ENCODE results near the gene CACNG1.

Gene CACNG1

DNA sequence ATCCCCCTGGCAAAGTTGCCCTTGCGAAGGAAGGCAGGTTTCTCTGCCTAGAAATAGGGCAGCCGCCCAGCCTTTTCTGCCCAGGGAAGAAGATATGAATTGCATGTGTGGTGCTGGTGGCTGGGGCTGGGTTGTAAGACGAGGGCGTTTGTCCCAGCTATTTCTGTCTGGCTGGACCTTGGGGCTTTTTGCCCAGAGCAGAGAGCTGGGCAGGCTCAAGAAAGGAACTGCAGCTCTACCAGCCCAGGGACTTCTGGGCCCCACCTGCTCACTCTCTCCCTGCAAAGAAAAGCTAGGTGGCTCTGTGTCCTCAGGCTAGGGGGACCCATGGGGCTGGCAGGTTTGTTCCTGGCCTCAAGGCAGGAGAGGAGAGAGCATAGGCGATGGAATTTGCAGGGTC, 586 bp downstream of the CACNG1 start:
- TF ChIP-seq NFIC (IDR thresholded peaks at IDR 0.05), result no peak
- TF ChIP-seq YY1 (IDR thresholded peaks at IDR 0.05; ENCODE audit: low read depth), result no peak
- no peak for TF ChIP-seq TCF12 (IDR thresholded peaks at IDR 0.05; ENCODE audit: low read depth)
- no peak for TF ChIP-seq FOXM1 (IDR thresholded peaks at IDR 0.05; ENCODE audit: borderline replicate concordance, low read depth)
- no peak for TF ChIP-seq TAF1 (IDR thresholded peaks at IDR 0.05; ENCODE audit: low read depth)
- TF ChIP-seq EP300 (IDR thresholded peaks at IDR 0.05; ENCODE audit: borderline replicate concordance), result no peak
- TF ChIP-seq CREB1 (IDR thresholded peaks at IDR 0.05; ENCODE audit: low read depth), result no peak
- no peak for TF ChIP-seq EGR1 (IDR thresholded peaks at IDR 0.05)
- TF ChIP-seq ZBTB7A (IDR thresholded peaks at IDR 0.05; ENCODE audit: low read depth), result no peak
- TF ChIP-seq, protein P1, sequence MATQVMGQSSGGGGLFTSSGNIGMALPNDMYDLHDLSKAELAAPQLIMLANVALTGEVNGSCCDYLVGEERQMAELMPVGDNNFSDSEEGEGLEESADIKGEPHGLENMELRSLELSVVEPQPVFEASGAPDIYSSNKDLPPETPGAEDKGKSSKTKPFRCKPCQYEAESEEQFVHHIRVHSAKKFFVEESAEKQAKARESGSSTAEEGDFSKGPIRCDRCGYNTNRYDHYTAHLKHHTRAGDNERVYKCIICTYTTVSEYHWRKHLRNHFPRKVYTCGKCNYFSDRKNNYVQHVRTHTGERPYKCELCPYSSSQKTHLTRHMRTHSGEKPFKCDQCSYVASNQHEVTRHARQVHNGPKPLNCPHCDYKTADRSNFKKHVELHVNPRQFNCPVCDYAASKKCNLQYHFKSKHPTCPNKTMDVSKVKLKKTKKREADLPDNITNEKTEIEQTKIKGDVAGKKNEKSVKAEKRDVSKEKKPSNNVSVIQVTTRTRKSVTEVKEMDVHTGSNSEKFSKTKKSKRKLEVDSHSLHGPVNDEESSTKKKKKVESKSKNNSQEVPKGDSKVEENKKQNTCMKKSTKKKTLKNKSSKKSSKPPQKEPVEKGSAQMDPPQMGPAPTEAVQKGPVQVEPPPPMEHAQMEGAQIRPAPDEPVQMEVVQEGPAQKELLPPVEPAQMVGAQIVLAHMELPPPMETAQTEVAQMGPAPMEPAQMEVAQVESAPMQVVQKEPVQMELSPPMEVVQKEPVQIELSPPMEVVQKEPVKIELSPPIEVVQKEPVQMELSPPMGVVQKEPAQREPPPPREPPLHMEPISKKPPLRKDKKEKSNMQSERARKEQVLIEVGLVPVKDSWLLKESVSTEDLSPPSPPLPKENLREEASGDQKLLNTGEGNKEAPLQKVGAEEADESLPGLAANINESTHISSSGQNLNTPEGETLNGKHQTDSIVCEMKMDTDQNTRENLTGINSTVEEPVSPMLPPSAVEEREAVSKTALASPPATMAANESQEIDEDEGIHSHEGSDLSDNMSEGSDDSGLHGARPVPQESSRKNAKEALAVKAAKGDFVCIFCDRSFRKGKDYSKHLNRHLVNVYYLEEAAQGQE (IDR thresholded peaks at IDR 0.05; ENCODE audit: low read depth), result no peak
- TF ChIP-seq, protein P2, sequence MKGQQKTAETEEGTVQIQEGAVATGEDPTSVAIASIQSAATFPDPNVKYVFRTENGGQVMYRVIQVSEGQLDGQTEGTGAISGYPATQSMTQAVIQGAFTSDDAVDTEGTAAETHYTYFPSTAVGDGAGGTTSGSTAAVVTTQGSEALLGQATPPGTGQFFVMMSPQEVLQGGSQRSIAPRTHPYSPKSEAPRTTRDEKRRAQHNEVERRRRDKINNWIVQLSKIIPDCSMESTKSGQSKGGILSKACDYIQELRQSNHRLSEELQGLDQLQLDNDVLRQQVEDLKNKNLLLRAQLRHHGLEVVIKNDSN (IDR thresholded peaks at IDR 0.05), result no peak
- TF ChIP-seq CEBPB (IDR thresholded peaks at IDR 0.05), result no peak
- TF ChIP-seq TEAD4 (IDR thresholded peaks at IDR 0.05), result no peak
- TF ChIP-seq, protein P3, sequence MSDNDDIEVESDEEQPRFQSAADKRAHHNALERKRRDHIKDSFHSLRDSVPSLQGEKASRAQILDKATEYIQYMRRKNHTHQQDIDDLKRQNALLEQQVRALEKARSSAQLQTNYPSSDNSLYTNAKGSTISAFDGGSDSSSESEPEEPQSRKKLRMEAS (IDR thresholded peaks at IDR 0.05), result no peak
- no peak for TF ChIP-seq RAD21 (IDR thresholded peaks at IDR 0.05; ENCODE audit: low read depth)

DNA sequence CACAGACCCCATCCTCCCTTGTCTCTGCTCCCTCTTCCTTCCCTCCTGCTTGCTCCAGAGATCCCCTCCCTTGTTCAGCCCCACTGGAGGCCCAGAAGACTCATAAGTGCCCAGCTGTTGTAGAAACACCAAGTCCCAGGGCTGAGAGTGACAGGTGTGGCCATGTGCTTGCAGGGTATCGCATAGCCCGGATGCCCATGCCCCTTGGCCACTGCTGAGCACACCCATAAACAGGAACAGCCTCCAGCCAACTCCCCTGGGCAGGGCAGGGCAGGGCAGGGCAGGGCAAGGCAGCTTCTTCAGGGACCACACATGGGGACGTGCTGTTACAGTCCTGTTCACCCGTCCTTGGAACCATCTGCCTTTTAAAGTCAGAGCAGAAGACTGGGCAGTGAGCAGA, 2.0 kb downstream of the CACNG1 start:
- TF ChIP-seq CEBPB (IDR thresholded peaks at IDR 0.05) (no peak), TAF1 (IDR thresholded peaks at IDR 0.05; ENCODE audit: low read depth) (no peak), CREB1 (IDR thresholded peaks at IDR 0.05; ENCODE audit: low read depth) (no peak), EP300 (IDR thresholded peaks at IDR 0.05; ENCODE audit: borderline replicate concordance) (no peak), RAD21 (IDR thresholded peaks at IDR 0.05; ENCODE audit: low read depth) (no peak), TCF12 (IDR thresholded peaks at IDR 0.05; ENCODE audit: low read depth) (no peak)
- TF ChIP-seq, protein P3 (IDR thresholded peaks at IDR 0.05), result no peak
- TF ChIP-seq, protein P2 (IDR thresholded peaks at IDR 0.05), result no peak

DNA sequence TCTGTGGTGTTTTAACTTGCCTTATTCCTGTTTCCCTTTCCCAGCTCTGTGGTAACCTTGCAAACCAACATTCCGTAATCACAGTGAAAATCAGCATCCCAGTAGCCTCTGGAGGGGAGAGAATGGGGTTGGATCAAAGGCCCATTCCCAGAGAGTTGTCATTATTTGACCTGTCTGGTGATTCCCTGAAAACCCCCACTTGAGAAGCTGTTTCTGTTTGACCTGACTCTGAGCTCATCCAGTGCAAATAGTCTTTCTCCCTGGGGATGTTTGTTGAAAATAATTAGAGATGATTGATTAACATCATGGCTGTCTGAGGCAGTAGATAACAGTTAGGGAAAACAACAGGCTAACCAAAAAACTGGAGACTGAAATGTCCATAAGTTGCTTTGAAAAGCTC, 3.0 kb downstream of the CACNG1 start:
- TF ChIP-seq EGR1 (IDR thresholded peaks at IDR 0.05), result no peak
- TF ChIP-seq CREB1 (IDR thresholded peaks at IDR 0.05; ENCODE audit: low read depth), result no peak
- no peak for TF ChIP-seq NFIC (IDR thresholded peaks at IDR 0.05)
- no peak for TF ChIP-seq TCF12 (IDR thresholded peaks at IDR 0.05; ENCODE audit: low read depth)
- TF ChIP-seq, protein P3 (IDR thresholded peaks at IDR 0.05), result no peak
- TF ChIP-seq CEBPB (IDR thresholded peaks at IDR 0.05), result no peak

DNA sequence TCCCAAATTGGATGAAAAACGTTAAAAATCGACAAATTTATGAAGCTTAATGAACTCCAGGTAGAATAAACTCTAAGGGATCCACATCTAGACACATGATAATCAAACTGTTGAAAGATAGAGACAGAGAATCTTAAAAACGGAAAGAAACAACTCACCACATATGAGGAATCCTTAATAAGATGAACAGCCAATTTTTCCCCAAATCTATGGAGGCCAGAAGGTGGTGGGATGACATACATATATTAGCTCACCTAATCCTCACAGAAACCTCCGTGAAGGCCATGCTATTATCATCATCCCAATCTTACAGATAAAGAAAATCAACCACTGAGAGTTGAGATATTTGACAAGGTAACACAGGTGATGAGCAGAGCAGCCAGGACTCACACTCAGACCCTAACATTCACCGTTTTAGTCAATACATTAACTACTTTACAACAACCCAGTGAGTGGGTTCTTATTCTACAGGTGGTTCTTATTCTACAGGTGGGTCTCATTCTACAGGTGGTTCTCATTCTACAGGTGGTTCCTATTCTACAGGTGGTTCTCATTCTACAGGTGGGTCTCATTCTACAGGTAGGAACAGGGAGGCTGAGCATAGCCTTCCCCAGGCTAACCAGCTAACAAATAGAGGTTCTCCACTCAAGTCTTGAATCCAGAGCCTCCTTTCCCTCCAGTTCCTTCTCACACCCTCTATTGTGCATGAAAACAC, 4.8 kb downstream of the CACNG1 start:
- TF ChIP-seq ZBTB7A (IDR thresholded peaks at IDR 0.05; ENCODE audit: low read depth) (no peak), TCF12 (IDR thresholded peaks at IDR 0.05; ENCODE audit: low read depth) (no peak), YY1 (IDR thresholded peaks at IDR 0.05; ENCODE audit: low read depth) (no peak), FOXM1 (IDR thresholded peaks at IDR 0.05; ENCODE audit: borderline replicate concordance, low read depth) (no peak), NFIC (IDR thresholded peaks at IDR 0.05) (no peak), CREB1 (IDR thresholded peaks at IDR 0.05; ENCODE audit: low read depth) (no peak), TAF1 (IDR thresholded peaks at IDR 0.05; ENCODE audit: low read depth) (no peak), CEBPB (IDR thresholded peaks at IDR 0.05) (no peak), EGR1 (IDR thresholded peaks at IDR 0.05) (no peak), RAD21 (IDR thresholded peaks at IDR 0.05; ENCODE audit: low read depth) (no peak), TEAD4 (IDR thresholded peaks at IDR 0.05) (no peak)
- TF ChIP-seq, protein P1 (IDR thresholded peaks at IDR 0.05; ENCODE audit: low read depth), result no peak
- TF ChIP-seq, protein P2 (IDR thresholded peaks at IDR 0.05), result no peak
- TF ChIP-seq, protein P3 (IDR thresholded peaks at IDR 0.05), result no peak

DNA sequence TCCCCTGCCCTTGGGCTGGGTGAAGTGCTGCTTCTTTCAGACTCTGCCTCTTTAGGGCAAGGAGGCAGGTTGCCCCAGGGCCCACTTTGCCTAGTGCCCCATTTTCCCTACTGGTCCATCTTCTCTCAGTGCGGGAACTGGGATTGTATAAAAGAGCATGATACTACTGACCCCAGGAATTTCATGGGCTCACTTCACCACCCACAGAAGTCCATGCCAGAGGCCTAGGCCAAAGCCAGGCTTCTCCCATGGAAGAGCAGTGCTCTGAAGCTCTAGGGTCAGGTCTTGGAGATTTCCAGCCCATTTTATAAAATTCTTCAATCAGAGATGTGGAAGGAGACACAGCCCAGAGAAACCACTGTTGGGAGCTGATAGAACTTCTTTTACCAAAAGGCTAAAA, 5.7 kb downstream of the CACNG1 start:
- TF ChIP-seq FOXM1 (IDR thresholded peaks at IDR 0.05; ENCODE audit: borderline replicate concordance, low read depth) (no peak), NFIC (IDR thresholded peaks at IDR 0.05) (no peak), ZBTB7A (IDR thresholded peaks at IDR 0.05; ENCODE audit: low read depth) (no peak), EGR1 (IDR thresholded peaks at IDR 0.05) (no peak), EP300 (IDR thresholded peaks at IDR 0.05; ENCODE audit: borderline replicate concordance) (no peak), YY1 (IDR thresholded peaks at IDR 0.05; ENCODE audit: low read depth) (no peak), CEBPB (IDR thresholded peaks at IDR 0.05) (no peak), TAF1 (IDR thresholded peaks at IDR 0.05; ENCODE audit: low read depth) (no peak), CREB1 (IDR thresholded peaks at IDR 0.05; ENCODE audit: low read depth) (no peak), TEAD4 (IDR thresholded peaks at IDR 0.05) (no peak), RAD21 (IDR thresholded peaks at IDR 0.05; ENCODE audit: low read depth) (no peak)
- TF ChIP-seq, protein P1 (IDR thresholded peaks at IDR 0.05; ENCODE audit: low read depth), result no peak
- TF ChIP-seq, protein P2 (IDR thresholded peaks at IDR 0.05), result no peak
- TF ChIP-seq, protein P3 (IDR thresholded peaks at IDR 0.05), result no peak
